ENCODE measurements around the gene NT5C3A.
A peak's percentile ranks its signal among the peaks of the same experiment; 100 is the strongest.
"Not testable (repeated sequence)": the region's sequence is repeated elsewhere in the genome, so short reads cannot be mapped to it uniquely, and the experiment has no call there.

NT5C3A gene

DNA sequence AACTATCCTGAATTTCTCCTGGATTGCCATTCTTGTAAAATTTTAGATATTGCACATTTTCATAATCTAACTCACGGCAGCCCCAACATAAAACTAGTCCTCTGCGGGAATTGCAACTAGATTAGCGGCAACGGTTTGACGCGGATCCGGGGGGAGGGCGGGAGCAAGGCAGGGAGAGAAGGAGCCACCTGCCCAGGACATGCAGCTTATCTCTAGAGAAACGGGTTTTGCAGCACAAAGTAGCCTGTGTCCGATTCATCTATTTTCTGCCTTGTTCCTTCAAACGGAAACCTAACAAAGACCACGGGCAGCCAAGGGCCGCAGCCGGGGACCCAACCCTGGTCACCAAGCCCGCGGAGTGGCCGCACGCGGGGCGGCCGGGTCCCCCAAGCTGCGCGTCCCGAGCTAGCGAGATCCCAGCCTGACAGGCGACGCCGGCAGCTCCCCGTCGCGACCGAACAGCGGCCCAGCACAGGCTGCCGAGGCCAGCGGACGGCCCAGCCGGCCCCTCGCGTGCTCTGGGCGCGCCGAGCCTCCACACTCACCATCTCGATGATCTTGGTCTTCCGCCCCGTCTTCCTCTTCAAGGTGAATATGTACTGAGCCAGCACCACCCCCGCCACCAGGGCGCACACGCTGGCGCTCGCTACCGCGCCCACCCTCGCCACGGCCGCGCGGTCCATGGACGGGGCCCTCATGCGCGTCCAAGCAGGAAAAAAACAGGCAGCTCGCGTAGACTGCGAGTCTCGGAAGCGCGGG, at the start of gene NT5C3A:
TSS of gene NT5C3A (minus strand) at position 754 of the 759 bp plus-strand sequence. CDS start at position 683, 71 bp downstream.
- no peak for DNase-seq

DNA sequence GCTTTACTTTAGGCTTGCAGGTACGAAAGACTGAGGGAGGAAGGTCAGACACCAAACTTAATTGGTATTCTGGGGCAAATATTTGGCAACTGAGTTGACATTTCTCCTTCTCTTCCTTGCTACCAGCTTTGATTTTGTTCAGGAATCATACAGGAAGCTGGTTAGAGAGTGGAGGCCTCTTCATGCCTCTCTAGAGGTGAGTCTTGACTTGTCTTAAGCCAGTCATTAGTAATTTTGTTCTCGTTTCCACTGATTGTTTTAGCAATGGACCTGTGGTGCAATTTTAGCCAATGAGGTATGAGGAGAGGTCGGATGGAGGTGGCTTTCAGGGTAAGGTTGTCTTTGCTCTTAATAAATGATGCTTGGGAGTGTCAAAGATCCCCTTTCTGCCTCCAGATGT, 49.0 kb upstream of the NT5C3A start:
- DNase-seq = no peak

DNA sequence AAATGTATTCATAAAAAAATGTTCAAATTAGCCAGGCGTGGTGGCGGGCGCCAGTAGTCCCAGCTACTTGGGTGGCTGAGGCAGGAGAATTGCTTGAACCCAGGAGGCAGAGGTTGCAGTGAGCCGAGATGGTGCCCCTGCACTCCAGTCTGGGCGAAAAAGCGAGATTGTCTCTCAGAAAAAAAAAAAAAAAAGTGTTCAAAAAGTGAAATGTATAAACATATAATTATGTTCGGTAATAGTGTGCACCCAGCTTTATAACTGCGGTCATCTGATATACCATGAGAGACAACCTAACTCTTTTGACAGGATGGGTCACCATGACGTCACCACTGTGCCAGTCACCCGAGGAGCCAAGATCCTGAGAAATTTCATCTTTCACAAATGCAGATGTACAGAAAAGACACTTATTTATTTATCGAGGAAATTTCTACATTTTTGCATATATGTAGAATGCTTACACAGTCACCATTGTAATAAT, 47.2 kb upstream of the NT5C3A start:
- no peak for DNase-seq

DNA sequence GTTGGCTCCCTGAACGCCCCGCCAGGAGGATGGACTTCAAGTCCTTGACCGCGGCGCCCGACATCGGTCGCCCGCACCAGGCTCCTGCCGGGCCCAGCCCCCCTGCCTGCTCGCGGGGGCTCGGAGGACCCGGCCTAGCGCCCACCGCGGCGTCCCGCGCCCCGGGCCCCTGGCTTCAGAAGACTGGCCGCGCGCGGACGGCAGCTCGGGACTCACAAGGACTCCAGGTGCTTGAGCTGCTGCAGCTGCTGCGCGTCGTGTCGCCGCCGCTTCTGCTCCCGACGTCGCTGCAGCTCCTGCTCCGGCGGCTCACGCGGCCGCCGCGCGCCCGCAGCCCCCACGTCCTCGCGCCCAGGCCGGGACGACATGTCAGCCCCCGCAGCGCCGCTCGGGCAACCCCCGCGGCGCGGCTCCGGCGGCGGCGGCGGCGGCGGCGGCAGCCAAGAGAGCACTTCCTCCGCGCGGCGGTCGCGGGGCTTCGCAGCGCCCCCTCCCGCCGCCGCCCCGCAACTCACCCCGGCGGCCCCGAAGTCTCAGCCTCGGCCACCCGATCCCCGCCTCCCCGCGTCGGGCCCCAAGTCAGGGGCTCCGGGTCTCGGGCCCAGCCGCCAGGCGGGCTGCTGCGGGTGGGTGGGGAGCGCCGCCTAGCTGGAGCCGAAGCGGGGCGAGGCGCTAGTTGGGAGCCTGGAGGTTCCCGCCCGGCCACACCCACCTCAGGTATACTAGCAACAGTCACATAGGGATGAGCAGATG, 46.6 kb upstream of the NT5C3A start, which contains the start of gene RP9:
TSS of gene RP9 (minus strand) at position 400 of the 753 bp plus-strand sequence. CDS start at position 368, 32 bp downstream.
- DNase-seq = peak; percentile 87

DNA sequence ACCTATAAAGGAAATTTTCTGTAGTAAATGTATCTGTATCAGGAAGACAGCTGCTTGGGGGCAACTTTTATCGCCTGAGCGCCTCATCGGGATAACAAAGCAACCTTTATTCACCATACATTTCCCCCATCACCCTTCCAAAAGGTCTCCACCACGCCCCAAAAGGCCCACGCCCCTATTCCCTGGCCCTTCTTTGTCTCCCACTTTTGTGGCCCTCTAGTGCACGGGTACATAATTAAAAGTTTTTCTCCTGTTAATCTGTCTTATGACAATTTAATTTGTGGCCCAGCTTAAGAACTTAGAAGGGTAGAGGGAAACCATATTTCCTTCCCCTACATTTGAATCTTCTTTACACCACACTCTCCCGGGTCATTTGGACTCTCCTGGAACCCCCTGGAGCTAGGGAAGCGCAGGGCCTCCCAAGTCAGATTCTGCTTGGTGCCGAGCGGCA, 46.0 kb upstream of the NT5C3A start:
- no peak for DNase-seq

DNA sequence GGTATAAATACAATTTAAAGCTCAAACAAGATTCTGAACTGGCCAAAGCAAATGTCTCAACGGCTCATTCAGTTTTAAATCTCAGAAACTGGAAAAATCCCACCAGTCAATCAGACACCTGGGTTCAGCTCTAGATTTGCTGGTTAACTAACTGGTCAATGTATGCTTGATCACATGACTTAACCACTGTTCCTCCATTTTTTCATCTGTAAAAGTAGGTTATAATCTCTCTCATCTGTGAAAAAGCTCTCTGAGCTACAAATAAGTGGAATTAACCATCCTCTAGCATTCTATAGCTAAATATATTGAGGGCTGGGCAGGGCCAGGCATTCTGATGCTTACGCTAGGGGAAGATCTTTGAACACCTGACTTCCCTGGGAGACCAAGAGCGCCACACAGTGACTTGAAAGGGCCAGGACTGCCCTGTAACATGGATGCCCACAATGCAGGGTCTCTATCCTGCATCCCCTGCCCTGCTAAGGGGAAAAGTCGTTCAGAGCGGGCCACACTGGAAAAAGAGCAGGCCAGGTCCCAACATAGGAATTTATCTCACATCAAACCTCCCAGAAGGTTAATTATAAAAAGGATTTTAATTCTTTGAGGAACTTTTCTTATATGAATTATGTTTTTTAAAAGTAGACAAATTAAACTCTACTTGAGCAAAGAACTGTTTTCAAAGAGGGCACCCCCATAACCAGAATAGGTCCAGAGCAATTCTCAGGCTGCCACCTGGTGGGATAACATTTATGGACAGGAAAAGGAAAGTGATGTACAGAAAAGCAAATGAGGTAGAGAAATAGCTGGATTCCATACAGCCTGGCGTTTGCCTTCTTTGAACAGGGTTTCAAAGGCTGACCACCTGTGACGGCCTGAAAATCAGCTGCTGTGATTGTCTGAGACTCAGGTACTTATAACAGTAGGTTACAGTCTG, 44.8 kb upstream of the NT5C3A start:
- DNase-seq = no peak

DNA sequence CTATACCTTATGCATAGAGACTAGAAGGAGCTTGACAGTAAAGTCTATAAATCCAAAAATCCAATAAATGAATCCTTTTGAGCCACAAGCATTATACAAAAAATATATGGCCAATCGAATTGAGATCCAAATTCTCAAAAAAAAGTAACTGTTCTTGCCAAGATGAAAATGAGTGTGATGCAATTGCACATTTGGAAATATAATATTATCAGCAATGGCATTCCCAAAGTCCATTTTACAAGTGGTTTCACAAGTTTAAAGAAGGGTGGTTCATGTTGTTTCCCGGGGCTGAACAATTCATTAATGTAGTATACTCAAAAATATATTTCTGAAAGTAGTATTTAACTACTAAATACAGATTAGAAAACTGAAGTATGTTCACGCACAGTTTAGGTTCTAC, 39.3 kb upstream of the NT5C3A start:
- DNase-seq = no peak

DNA sequence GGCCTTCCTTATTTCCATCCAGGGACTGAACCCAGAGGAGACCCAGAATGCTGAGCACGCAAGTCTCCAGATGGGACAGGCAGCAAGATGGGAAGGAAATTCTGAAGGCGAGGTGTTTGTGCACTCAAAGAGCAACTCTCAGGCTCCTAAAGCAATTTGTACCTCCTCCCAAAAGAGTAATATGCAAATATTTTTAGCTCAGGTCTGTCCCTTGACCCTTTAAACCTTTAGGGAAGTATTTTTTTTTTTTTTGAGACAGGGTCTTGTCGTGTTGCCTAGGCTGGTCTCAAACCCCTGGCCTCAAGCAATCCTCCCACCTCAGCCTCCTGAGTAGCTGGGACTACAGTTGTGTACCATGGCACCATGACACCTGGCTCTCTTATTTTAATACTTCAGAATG, 38.2 kb upstream of the NT5C3A start:
- DNase-seq = no peak

DNA sequence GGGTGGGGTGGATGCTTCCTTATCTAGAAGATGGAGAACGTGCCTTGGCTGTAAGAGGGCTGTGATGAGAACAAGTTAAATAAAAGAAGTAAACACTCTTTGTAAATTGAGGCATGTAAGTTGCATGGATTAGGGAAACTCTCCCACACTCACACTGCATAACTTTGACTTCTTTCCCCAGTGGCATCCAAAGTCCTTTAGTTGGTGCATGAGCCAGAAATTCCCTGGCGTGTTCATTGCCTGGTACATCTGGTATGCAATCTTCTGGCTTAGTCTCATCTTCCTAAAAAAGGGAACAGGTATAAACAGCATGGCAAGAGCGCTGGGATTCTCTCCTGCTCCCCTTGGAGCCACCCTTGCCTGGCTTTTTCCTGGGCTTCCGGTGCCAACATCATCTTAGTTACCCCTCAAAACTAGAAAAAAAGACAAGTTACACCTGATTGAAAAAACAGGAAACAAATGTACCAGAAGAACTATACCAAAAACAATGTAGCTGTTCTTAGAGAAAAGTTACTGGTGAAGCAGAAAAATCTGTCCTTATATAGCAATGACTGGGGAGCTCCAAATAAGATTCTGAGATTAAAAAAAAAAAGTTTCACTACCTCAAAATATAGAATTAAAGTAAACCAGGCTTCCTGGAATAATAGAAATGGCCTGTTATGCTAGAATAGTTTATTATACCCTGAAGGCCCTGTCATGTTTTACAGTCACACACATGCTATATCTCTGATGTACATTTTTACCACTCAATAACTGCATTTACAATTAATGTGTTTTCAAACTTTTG, 36.8 kb upstream of the NT5C3A start:
- DNase-seq = no peak

DNA sequence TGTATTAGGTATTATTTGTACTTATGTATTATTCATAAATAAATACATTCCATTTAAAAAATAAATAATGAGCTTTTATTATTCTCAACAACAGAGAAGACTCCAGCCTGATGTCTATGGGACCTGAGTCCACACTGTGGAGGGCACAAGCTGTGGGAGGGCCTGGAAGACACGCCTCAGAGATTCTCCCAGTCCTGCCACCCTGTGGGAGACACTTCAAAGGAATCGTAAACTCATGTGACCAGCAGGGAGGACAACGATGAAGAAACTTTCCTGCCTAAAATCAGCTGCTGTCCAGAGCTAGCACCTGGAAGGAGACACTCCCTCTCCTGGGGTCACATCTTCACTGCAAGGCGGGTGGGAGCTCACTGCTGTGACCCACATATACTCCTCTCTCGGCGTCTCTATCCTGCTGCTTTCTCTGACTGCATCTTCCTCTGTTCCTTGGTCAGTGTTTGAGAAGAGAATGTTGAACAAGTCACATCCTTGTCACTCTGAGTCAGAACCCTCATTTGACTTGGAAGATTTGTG, 32.2 kb upstream of the NT5C3A start:
- not testable (repeated sequence) for DNase-seq

DNA sequence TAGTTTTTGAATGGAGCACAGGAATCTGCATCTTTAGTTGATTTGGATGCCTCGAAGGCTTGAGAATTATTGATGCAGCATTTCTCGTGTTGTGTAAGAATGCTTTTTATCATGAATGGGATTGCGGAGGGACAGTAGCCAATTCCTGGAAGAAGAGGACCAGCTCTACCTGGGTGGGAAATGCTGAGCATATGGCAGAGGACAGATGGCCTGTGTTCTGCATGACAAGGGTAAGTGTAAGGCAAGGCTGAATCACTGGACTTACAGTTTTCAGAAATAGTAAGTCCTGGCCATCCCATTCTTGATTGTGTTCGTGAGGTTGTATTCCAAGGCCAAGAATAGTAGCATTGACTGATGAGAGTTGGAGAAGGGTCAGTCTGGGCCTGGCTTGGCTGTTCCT, 30.7 kb upstream of the NT5C3A start:
- no peak for DNase-seq

DNA sequence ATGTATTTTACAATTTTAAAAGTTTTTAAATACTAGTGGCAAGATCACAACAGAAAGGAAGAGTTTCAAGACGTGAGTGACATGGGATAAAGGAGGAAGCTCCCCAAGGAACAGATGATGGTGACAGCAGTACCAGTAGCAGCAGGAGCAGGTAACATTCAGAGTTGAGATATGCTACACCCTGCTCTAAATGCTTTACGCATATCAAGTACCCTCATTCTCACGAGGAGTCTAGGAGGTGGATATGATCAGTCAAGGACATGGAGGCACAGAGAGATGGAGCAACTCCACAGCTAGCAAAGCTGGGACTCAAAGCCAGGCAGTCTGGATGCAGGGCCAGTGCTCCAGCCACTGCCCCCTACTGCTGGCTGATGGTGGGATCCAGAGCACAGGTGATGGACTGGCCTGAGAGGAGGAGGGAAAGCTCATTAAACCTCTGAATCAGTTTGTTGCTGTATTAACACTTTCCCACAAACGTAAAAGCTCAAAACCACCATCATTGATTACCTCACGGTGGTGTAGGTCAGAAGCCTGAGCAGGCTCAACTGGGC, 29.1 kb upstream of the NT5C3A start:
- DNase-seq = no peak

DNA sequence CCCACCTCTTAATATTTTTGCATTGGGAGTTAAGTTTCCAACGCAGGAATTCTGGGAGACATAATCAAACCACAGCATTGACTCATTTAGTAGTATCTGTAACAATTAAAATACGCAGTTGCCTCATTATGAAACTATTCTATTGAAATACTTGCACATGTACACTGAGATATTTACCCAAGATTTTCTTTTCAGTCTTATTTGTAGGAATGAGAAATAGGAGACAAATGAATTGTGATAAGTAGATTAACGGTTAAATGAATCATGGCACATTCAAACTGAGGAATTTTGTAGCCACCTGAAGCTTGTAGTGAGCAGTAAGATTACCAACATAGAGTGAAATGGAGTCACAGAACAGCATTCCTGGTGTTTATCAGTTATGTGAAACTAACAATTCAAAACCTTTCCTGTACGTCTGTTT, 28.5 kb upstream of the NT5C3A start:
- no peak for DNase-seq

DNA sequence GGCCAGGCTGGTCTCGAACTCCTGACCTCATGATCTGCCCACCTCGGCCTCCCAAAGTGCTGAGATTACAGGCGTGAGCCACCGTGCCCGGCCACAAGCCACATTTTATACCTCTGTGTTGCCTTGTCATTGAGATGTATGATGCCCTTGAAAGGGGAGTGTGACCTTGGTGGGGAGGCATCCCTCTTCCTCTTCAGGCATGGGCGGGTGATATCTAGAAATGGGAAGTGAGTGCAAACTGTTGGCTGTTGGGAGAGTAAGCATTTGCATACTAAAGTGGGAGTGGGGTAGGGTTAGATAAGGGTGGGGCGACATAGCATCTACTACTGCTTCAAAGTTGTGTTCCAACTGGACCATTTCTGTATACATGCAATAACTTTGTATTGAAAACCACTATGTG, 26.6 kb upstream of the NT5C3A start:
- no peak for DNase-seq

DNA sequence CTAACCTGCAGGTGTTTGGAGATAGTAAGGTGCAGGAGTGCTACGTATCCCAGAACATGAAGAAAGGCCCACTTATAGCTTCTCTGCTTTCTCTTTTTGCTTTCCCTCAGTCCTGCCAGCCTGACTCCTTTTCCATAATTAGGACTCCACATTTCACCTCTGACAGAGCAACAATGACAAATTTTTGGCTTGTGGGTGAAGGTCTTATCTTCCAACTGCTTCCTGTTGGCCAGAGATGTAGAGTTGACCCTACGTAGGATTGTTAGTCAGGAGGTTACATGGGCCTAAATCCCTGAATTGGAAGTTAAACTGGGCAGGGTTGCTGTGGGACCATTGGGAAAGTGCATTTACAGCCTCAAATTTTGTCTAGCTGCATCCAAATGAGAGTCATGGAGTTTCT, 25.3 kb upstream of the NT5C3A start:
- no peak for DNase-seq

DNA sequence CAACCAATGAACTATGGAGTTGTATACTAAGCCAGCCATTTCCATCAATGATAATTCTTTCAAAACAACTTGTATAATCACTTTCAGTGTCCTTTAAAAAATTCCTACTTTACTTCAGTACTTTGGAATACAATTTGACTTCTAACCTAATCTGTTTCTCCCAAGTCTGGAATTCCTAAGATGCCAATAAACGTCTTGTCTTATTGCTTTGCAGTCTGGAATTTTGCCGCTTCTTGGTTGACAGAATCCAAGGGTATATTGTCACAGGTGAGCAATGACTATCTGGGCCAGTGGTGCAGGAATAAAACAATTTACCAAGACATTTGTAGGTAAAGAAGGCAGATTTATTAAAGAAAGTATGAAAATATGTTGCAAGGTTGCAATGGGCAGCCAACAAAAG, 24.8 kb upstream of the NT5C3A start:
- no peak for DNase-seq

DNA sequence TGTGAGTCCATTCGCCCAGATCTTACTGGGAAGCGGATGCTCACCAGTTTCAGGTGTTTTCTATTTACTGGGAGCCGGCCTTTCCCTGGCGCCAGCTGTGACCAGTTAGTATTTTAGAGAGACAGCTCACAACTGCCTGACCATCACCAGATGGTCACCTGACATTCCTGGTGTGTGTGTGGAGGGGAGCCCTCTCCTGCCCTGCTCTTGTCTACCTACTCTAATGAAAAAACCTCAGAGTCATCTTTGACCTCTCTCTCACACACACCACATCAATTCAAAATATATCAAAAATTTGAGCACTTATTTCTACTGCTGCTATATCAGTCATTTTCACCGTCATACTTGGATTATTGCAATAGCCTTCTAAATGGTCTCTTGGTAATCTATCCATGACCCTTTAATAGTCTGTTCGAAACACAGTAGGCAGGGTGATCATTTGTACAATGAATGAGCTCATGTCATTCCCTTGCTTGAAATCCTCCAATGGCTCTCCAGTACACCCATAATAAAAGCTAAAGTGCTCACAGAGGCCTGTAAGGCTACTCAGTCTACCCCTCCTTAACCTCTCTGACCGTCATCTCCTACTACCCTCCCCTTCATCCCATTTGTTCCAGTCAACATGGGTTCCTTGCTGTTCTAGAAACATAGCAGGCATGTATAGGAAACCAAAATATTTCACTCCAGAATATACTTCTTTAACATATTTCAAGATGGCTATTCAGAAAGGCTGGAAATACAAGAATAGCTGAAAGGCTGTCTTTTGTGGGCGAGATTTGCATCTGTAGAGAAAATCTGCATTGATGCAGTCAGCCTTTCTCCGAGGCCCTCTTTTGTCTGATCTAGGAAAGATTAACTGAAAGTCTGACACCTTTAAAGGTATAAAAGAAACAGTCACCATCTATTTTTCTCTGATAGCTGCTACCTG, 17.5 kb upstream of the NT5C3A start:
- DNase-seq = no peak

DNA sequence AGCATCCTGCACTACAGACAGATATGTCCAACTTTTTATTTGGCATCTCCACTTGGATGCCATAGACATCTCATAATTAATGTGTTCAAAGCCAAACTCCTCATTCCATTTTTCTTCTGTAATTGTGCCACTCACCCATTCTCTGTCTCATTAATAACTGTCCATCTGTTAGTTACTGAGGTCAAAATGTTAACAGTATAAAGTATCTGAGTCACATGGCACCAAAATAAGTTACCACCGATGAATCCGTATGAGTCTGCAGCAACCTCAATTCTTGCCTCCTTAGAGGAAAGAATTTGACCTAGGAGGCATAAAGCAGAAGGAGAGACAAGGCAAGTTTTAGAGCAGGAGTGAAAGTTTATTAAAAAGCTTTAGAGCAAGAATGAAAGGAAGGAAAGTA, 16.5 kb upstream of the NT5C3A start:
- no peak for DNase-seq

DNA sequence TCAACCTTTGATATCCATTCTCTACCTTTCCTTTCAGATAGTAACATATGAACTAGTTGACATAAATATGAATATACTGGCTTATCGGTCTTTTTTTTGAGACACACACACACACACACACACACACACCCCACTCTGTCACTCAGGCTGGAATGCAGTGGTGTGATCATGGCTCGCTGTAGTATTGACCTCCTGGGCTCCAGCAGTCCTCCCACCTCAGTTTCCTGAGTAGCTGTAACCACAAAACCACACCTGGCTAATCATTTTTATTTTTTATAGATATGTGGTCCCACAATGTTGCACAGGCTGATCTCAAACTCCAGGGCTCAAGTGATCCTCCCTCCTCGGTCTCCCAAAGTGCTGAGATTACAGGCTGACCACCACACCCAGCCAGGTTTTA, 14.2 kb upstream of the NT5C3A start:
- DNase-seq = no peak

DNA sequence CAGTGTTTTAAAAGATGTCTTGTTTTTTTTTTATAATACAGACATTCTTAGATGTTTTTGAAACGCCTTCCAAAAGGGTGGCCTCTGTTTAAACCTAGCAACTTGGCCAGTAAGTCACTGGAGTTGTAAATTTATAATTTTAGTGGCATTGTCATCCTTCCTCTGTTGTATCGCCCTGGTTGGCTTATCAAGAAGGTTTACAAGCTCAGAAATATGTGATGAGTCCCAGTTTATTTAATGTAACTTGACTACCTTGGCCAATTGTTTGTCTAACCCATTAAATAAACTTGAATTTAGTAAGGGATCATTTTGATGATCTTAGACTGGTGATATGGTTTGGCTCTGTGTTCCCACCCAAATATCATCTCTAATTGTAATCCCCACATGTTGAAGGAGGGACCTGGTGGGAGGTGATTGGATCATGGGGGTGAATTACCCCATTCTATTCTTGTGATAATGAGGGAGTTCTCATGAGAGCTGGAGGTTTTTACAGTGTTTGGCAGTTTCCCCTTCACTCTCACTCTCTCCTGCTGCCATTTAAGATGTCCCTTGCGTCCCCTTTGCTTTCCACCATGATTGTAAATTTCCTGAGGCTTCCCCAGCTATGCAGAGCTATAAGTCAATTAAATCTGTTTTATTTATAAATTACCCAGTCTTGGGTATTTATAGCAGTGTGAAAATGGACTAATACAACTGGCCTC, 13.4 kb upstream of the NT5C3A start:
- DNase-seq = no peak
